Stimulated activated CD8-positive, alpha-beta memory T cell treated with anti-CD3 and anti-CD28 coated beads, Interleukin-15, amount 100 ng/mL, for 4 hours (primary cell): ENCODE results near the gene CDC6.

Experiments used
- DNase-seq, 2 donors: peaks; one replicate each; pipeline ENCODE4 v3.0.0-alpha.2; 2020; ENCODE audit warnings: low read depth in 2 of 2

Gene CDC6

DNA sequence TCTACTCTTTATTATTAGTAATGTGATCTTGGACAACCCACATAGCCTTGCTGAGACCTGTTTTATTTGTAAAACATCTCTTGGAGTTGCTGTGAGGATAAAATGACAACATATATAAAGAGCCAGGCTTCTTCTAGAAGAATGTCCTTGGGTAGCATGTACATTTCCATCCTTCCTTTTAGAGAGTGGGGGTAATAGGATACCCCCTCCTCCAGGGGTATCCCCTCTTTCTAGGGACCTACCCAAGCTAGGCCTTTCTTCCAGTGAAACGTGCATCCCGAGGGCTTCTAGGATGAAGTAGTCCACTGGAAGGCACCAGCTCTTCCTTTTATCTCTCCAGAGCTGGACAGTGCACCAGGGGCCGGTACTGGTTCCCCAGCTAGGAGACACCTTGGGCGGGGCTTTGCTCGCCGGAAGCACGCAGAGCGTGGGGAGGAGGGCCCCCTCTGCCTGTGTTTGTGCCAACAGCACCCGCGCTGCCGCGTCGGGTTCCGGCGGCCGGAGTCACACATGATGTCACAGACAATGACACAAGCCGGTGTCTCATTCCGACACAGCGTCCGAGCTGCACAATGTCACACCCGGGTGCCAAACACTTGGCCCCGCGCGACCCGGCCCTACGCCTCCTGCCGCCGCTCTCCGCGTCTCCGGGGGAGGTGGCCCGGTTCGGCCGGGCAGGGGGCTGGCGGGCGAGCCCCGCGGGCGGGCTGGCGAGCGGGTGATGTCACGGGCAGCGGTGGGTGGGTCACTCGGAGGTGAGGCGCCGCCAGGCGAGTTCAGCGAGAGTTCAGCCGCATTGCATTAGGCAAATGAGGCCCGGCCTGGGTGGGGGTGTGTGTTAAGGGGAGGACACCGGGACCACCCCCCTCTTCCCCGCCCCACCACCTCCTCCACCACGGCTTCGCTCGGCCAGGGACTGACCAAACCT lies 53.5 kb downstream of the CDC6 start:
- DNase-seq = peak; percentile 71 to 77

GRCh38 chr17:40341808-40342503 lies 54.3 kb downstream of the CDC6 start:
- DNase-seq = no peak

GRCh38 chr17:40342504-40343218 lies 55.0 kb downstream of the CDC6 start:
- no peak for DNase-seq

GRCh38 chr17:40343219-40344119 lies 55.8 kb downstream of the CDC6 start:
- no peak for DNase-seq

- no peak for DNase-seq
Measured at GRCh38 chr17:40344421-40345160, 56.9 kb downstream of the CDC6 start.

GRCh38 chr17:40345161-40345993 lies 57.7 kb downstream of the CDC6 start:
- DNase-seq = no peak

DNA sequence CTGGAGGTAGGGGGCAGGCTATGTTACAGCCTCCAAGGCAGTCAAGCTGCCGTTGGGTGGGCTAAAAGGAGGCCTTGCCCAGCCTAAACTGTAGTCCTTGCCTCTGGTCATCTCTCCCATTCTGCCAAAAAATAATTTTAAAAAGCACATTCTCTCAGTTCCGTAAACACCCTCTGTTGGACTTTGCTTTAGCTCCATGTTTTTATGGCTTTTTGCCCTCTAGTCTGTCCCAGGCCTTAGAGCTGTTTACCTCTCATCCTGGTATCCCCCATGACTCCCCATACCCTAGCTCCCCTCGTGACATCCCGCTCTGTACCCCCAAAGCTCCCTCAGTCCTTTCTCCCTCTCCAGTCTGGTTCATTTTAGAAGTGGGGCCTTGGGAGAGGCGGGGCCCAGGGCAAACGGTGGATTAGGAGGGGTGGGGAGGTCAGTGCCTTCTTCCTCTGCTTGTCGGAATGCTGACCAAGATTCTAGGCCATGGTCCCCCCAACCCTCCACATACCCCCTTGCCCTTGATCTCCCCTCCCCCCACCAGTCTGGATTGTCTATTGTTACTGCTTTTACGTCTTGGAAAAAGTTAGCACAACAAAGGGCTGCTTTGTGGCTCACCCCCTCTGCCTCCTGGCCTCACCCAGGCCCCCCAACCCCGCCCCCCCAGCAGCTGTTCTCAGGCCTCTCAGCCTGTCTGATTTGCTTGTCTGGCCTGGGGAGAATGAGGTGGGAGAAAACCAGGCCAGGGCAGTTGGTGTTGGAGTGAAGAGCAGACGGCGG lies 58.5 kb downstream of the CDC6 start:
- no peak for DNase-seq

- no peak for DNase-seq
Measured at GRCh38 chr17:40346765-40347158, 59.1 kb downstream of the CDC6 start.

DNA sequence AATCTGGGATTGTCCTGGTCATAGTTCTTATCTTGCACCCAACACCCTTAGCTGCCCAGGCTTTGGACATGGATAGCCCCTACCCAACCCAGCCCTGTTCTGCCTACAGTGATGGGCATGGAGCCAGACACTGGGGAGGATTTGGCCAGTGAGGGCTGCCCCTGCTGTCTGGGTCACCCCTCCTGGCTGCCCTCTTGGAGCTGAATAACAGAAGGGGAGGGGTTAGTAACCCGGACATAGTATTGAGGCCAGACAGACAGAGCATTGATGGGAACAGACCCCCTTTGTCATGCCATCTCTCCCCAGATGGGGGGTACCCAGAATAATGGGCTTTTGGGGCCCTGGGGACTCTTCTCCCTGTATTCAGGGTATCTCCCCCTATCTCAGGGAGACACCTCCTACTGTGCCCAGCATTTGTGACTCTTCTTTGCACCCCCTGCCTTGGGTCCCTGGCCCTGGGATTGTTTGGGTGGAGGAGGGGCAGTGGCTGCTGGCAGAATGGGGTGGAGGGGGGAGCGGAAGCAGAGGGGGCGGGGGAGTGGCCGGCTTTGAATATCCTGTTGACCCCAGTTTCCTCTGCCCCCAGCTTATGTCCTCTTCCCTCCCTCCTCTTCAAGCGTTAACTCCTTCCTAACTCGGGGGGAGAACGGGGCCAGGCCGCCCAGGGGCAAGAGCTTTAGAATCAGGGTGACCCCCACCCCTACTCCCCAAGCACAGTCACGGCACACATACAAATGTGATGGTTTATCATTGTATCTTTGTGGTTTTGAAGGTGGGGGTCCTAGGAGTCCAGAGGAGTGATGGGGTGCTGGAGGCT lies 59.8 kb downstream of the CDC6 start:
- no peak for DNase-seq

- no peak for DNase-seq
Measured at GRCh38 chr17:40348136-40348504, 60.4 kb downstream of the CDC6 start.

DNA sequence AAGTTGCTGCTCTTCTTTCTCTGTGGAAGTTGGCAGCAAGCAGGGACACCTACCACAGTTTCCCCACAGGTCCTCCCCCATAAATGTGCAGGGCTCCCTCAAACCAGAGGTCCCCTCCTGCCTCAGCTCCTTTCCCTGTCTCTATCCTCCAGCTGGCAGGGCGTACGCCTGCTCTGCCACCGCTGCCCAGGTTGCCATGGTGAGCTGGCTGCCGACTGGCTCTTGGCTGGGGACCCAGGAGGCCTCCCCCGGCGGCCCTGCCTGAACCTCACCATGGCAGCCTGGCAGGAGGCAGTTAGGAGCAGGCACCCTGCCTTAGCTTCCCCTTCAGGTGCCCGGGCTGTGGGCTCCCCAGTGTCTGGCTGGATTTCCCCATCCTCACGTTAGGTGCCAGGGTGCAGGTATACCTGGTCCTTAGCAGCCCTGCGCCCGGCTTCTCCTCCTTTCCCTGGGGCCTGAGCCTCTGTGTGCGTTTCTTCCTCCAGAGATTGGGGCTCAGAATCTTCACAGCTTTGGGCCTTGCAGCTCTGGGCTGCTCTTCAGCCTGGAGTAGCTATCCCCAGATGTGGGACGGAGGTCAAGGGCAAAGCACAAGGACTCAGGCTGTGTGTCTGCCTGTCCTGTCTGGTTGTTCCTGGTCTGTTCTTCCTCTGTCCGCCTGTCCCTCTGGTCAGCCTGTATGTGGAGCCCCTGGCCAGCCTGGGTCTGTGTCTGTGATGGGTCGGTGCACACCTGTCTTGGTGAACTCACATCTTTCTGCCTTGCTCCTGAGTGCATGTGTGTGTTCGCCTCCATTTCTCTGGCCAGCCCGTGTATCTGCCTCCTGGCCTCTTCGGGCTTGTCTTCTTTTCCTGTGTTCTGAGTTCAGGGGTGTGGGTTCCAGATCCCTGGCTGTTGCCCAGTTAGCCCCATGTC lies 61.1 kb downstream of the CDC6 start:
- DNase-seq = no peak

- DNase-seq = no peak
Measured at GRCh38 chr17:40349477-40349894, 61.8 kb downstream of the CDC6 start.

- DNase-seq = no peak
Measured at GRCh38 chr17:40349895-40350688, 62.4 kb downstream of the CDC6 start.

- no peak for DNase-seq
Measured at GRCh38 chr17:40350689-40351358, 63.1 kb downstream of the CDC6 start.

- no peak for DNase-seq
Measured at GRCh38 chr17:40351359-40352236, 63.9 kb downstream of the CDC6 start.
